GM13976 (cell line): ENCODE results near the gene CLTA.

Experiments used
- DNase-seq: peaks from one replicate; pipeline ENCODE4 v3.0.0; 2012; ENCODE audit warnings: low spot score
- in situ Hi-C: fragments of 300-500 bp; cut with MboI; formaldehyde crosslinking; loops from one replicate; pipeline ENCODE4 v1.12.0; 2022; ENCODE audit warnings: low sequenced_read_pairs, mixed read lengths, inconsistent platforms; ENCODE audit not compliant: unreplicated experiment
- TF ChIP-seq, protein P1 (sequence below): IDR thresholded peaks from 2 replicates; pipeline ENCODE4 v1.5.1; 2012; ENCODE audit warnings: borderline replicate concordance, mild to moderate bottlenecking; ENCODE audit not compliant: insufficient read depth; ENCODE audit errors: extremely low read depth, missing control alignments, control extremely low read depth

The CLTA gene

DNA sequence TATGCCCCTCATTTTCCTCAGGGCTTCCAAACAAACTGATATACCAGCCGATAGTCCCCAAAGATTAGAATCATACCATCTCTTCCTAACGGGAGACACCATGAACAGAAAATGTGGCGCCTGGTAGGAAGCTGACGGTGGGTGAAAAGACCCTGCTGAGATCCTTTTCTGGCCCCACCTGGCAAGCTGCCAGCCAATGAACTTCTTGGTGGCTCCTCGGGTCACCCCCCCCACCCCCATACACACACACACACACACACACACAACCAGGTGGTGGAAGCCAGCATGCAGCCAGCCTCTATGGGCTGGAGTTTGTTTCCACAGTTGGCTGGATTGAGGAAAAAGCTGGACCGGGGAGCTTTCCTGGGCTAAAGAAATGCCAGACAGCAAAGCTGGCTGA lies 26.3 kb upstream of the CLTA start:
- in situ Hi-C loops: no loop called here
- TF ChIP-seq, protein P1, sequence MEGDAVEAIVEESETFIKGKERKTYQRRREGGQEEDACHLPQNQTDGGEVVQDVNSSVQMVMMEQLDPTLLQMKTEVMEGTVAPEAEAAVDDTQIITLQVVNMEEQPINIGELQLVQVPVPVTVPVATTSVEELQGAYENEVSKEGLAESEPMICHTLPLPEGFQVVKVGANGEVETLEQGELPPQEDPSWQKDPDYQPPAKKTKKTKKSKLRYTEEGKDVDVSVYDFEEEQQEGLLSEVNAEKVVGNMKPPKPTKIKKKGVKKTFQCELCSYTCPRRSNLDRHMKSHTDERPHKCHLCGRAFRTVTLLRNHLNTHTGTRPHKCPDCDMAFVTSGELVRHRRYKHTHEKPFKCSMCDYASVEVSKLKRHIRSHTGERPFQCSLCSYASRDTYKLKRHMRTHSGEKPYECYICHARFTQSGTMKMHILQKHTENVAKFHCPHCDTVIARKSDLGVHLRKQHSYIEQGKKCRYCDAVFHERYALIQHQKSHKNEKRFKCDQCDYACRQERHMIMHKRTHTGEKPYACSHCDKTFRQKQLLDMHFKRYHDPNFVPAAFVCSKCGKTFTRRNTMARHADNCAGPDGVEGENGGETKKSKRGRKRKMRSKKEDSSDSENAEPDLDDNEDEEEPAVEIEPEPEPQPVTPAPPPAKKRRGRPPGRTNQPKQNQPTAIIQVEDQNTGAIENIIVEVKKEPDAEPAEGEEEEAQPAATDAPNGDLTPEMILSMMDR: no peak
- DNase-seq: no peak

- TF ChIP-seq, protein P1: no peak
- in situ Hi-C loops: loop anchor here (5.0 kb wide), 1 partner anchor 63 kb away; no protein-coding TSS in a partner anchor
- DNase-seq: no peak
Observed at GRCh38 chr9:36164989-36165388, 25.7 kb upstream of the CLTA start.

- TF ChIP-seq, protein P1: no peak
- in situ Hi-C loops: loop anchor here (5.0 kb wide), 1 partner anchor 63 kb away; no protein-coding TSS in a partner anchor
- no peak for DNase-seq
Observed at GRCh38 chr9:36165826-36166167, 24.9 kb upstream of the CLTA start.

DNA sequence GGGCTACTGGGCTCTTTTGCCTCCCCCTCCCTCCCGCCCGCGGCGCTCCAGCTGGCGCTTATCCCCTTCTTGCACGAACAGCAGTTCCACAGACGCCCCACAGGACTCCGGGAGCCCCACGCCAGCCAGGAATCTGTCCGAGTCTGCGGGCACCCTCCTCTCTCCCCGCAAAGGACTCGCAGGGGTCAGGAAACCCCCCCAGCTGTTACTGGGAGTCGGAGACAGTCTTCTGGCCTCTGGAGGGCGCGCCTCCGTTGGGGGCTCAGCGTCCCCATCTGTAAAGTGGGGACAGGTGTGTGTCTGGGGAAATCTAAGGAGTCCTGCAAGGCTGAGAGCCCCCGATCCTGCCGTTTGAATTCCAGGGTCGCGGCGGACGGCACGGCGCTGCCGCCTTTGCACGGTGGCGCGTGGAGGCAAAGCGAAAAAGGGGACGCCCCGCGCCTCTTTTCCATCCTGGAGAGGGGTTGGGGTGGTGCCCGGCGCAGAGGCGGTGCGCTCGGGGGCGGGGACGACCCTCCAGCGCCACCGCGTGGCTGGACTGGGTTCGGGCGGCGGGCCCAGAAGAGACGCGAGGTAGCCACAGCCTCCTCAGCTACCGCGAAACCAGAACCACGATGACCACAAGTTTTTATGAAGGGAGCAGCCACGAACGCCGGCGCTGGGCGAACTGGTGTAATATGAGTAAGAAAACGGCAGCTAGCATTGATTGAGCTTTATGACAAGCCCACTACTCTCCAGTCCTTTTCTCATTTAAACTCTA lies 24.4 kb upstream of the CLTA start:
- in situ Hi-C loops: loop anchor here (5.0 kb wide), 1 partner anchor 64 kb away; no protein-coding TSS in a partner anchor
- TF ChIP-seq, protein P1: peak; percentile 99
- peak; percentile 96 for DNase-seq

DNA sequence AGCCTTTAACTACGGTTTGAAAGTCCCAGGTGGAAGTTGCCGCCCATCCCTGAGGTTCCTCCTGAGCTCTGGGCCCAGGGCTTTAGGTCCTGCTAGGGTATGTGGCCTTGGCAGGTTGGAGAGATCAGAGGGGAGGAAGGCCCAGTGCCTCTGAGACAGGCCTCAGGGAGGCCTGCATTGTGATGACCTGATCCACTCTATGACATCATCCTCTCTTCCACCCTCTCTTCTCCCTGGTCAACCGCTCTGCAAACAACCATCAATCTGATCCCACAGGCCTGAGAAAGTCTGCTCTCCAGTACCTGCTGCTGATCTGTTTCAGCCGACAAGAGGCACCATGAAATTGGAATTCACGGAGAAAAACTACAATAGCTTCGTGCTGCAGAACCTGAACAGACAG lies 21.6 kb upstream of the CLTA start, which contains the start of gene CCIN:
TSS of gene CCIN (plus strand) at position 223 of the 400 bp plus-strand sequence. CDS start at position 338, 115 bp downstream.
- no peak for DNase-seq
- in situ Hi-C loops: loop anchor here (5.0 kb wide), 1 partner anchor 67 kb away; no protein-coding TSS in a partner anchor
- TF ChIP-seq, protein P1: no peak

DNA sequence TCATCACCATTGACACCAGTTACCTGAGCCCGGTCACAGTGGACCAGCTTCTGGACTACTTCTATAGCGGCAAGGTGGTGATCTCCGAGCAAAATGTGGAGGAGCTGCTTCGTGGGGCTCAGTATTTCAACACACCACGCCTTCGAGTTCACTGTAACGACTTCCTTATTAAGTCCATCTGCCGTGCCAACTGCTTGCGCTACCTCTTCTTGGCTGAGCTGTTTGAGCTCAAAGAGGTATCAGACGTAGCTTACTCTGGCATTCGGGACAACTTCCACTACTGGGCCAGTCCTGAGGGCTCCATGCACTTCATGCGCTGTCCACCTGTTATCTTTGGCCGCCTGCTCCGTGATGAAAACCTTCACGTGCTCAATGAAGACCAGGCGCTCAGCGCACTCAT lies 21.0 kb upstream of the CLTA start:
- in situ Hi-C loops: loop anchor here (5.0 kb wide), 1 partner anchor 67 kb away; no protein-coding TSS in a partner anchor
- TF ChIP-seq, protein P1: no peak

More for the DNA sequence above, 21.0 kb upstream of the CLTA start:
- DNase-seq: no peak
